T-helper 2 cell treated with Interferon-gamma antibody and Interleukin-4, amounts not matched to agents 5 μg/mL and 100 μg/mL, for 36 hours (primary cell): ENCODE results near the gene CCL13.

Experiments
- DNase-seq: peaks from one replicate; pipeline ENCODE4 v3.0.0; 2021; ENCODE audit warnings: low spot score
- H3K27ac Mint-ChIP-seq: one replicate; pipeline ENCODE4 v1.8.0; 2021; ENCODE audit warnings: mild to moderate bottlenecking, mixed read lengths
- H3K27me3 Mint-ChIP-seq: one replicate; pipeline ENCODE4 v1.8.0; 2021; ENCODE audit warnings: low read depth, mixed read lengths
- H3K36me3 Mint-ChIP-seq: one replicate; pipeline ENCODE4 v1.8.0; 2021; ENCODE audit warnings: low read depth, mixed read lengths
- H3K4me1 Mint-ChIP-seq: one replicate; pipeline ENCODE4 v1.8.0; 2021; ENCODE audit warnings: low read depth, mixed read lengths
- H3K4me3 Mint-ChIP-seq: one replicate; pipeline ENCODE4 v1.8.0; 2022; ENCODE audit warnings: mild to moderate bottlenecking, moderate library complexity, mixed read lengths
- H3K9me3 Mint-ChIP-seq: one replicate; pipeline ENCODE4 v1.8.0; 2021; ENCODE audit warnings: mixed read lengths

The CCL13 gene

GRCh38 chr17:34349751-34350150, 6.5 kb upstream of the CCL13 start:
- H3K27me3 Mint-ChIP-seq: peaks cover 45% of the 10 kb centered on the region
- H3K27ac Mint-ChIP-seq: no peak overlapping the region
- no peaks in the 10 kb centered on the region for H3K9me3 Mint-ChIP-seq
- no peak overlapping the region for H3K4me3 Mint-ChIP-seq
- H3K4me1 Mint-ChIP-seq: no peaks in the 10 kb centered on the region
- no peaks in the 10 kb centered on the region for H3K36me3 Mint-ChIP-seq
- no peak for DNase-seq

GRCh38 chr17:34351096-34351495, 5.2 kb upstream of the CCL13 start:
- Mint-ChIP-seq H3K4me1 (no peaks in the 10 kb centered on the region), H3K27ac (no peak overlapping the region), H3K36me3 (no peaks in the 10 kb centered on the region), H3K27me3 (peaks cover 46% of the 10 kb centered on the region), H3K4me3 (no peak overlapping the region), H3K9me3 (no peaks in the 10 kb centered on the region)
- no peak for DNase-seq

- Mint-ChIP-seq H3K4me3 (no peak overlapping the region), H3K27ac (no peak overlapping the region), H3K4me1 (no peaks in the 10 kb centered on the region), H3K9me3 (no peaks in the 10 kb centered on the region), H3K36me3 (no peaks in the 10 kb centered on the region), H3K27me3 (peaks cover 45% of the 10 kb centered on the region)
- no peak for DNase-seq
Observed at GRCh38 chr17:34352191-34352590, 4.1 kb upstream of the CCL13 start.

GRCh38 chr17:34354637-34355036, 1.6 kb upstream of the CCL13 start:
- H3K36me3 Mint-ChIP-seq: no peaks in the 10 kb centered on the region
- H3K4me3 Mint-ChIP-seq: no peak overlapping the region
- no peaks in the 10 kb centered on the region for H3K9me3 Mint-ChIP-seq
- no peak for DNase-seq
- no peak overlapping the region for H3K27ac Mint-ChIP-seq
- peaks cover 53% of the 10 kb centered on the region for H3K27me3 Mint-ChIP-seq
- no peaks in the 10 kb centered on the region for H3K4me1 Mint-ChIP-seq

GRCh38 chr17:34357398-34357797, 1.1 kb downstream of the CCL13 start:
- H3K9me3 Mint-ChIP-seq: no peaks in the 10 kb centered on the region

GRCh38 chr17:34358631-34359030, 2.4 kb downstream of the CCL13 start:
- no peaks in the 10 kb centered on the region for H3K9me3 Mint-ChIP-seq
- no peaks in the 10 kb centered on the region for H3K36me3 Mint-ChIP-seq
- H3K4me3 Mint-ChIP-seq: no peak overlapping the region
- DNase-seq: no peak
- H3K27me3 Mint-ChIP-seq: peaks cover 35% of the 10 kb centered on the region
- peaks cover 21% of the 10 kb centered on the region for H3K4me1 Mint-ChIP-seq
- H3K27ac Mint-ChIP-seq: no peak overlapping the region

More at GRCh38 chr17:34357398-34357797, 1.1 kb downstream of the CCL13 start:
- H3K27me3 Mint-ChIP-seq: peaks cover 45% of the 10 kb centered on the region
- peaks cover 13% of the 10 kb centered on the region for H3K4me1 Mint-ChIP-seq
- H3K36me3 Mint-ChIP-seq: no peaks in the 10 kb centered on the region
- DNase-seq: no peak
- no peak overlapping the region for H3K27ac Mint-ChIP-seq
- no peak overlapping the region for H3K4me3 Mint-ChIP-seq

- Mint-ChIP-seq H3K36me3 (no peaks in the 10 kb centered on the region), H3K9me3 (no peaks in the 10 kb centered on the region), H3K27ac (no peak overlapping the region), H3K27me3 (peaks cover 22% of the 10 kb centered on the region), H3K4me3 (no peak overlapping the region), H3K4me1 (peaks cover 37% of the 10 kb centered on the region)
- no peak for DNase-seq
Observed at GRCh38 chr17:34360601-34361270, 4.5 kb downstream of the CCL13 start.

GRCh38 chr17:34361478-34362061, 5.3 kb downstream of the CCL13 start:
- H3K36me3 Mint-ChIP-seq: no peaks in the 10 kb centered on the region
- H3K27me3 Mint-ChIP-seq: peaks cover 22% of the 10 kb centered on the region
- H3K27ac Mint-ChIP-seq: peak overlapping the region; percentile 29
- peak; percentile 73 for DNase-seq
- peaks cover 43% of the 10 kb centered on the region for H3K4me1 Mint-ChIP-seq
- no peak overlapping the region for H3K4me3 Mint-ChIP-seq
- no peaks in the 10 kb centered on the region for H3K9me3 Mint-ChIP-seq

GRCh38 chr17:34363183-34363661, 6.9 kb downstream of the CCL13 start, which contains the start of gene CCL1:
CCL1 (minus strand) TSS chr17:34363233; CDS start chr17:34363161, 72 bp downstream.
- Mint-ChIP-seq H3K36me3 (no peaks in the 10 kb centered on the region), H3K27ac (peak within 1 kb of the TSS; percentile 4), H3K27me3 (peaks cover 16% of the 10 kb centered on the region), H3K4me1 (peaks cover 54% of the 10 kb centered on the region), H3K9me3 (no peaks in the 10 kb centered on the region), H3K4me3 (peak within 1 kb of the TSS; percentile 21)
- peak; percentile 5 for DNase-seq

GRCh38 chr17:34364751-34365150, 8.5 kb downstream of the CCL13 start:
- Mint-ChIP-seq H3K36me3 (no peaks in the 10 kb centered on the region), H3K4me1 (peaks cover 56% of the 10 kb centered on the region), H3K27me3 (peaks cover 6% of the 10 kb centered on the region), H3K27ac (no peak overlapping the region), H3K4me3 (no peak overlapping the region), H3K9me3 (no peaks in the 10 kb centered on the region)
- DNase-seq: peak; percentile 2

GRCh38 chr17:34365340-34365739, 9.1 kb downstream of the CCL13 start:
- H3K4me1 Mint-ChIP-seq: peaks cover 58% of the 10 kb centered on the region
- peak; percentile 6 for DNase-seq
- peak overlapping the region; percentile 70 for H3K27ac Mint-ChIP-seq
- H3K9me3 Mint-ChIP-seq: no peaks in the 10 kb centered on the region
- H3K27me3 Mint-ChIP-seq: peaks cover 4% of the 10 kb centered on the region
- H3K4me3 Mint-ChIP-seq: peak overlapping the region; percentile 61
- no peaks in the 10 kb centered on the region for H3K36me3 Mint-ChIP-seq

GRCh38 chr17:34366010-34366409, 9.7 kb downstream of the CCL13 start:
- Mint-ChIP-seq H3K9me3 (no peaks in the 10 kb centered on the region), H3K4me1 (peaks cover 60% of the 10 kb centered on the region), H3K36me3 (no peaks in the 10 kb centered on the region), H3K27ac (no peak overlapping the region), H3K27me3 (peaks cover 4% of the 10 kb centered on the region), H3K4me3 (peak overlapping the region; percentile 28)
- peak; percentile 4 for DNase-seq

- H3K27ac Mint-ChIP-seq: peak overlapping the region; percentile 17
- H3K4me3 Mint-ChIP-seq: peak overlapping the region; percentile 28
- H3K36me3 Mint-ChIP-seq: no peaks in the 10 kb centered on the region
- peak; percentile 1 for DNase-seq
- peaks cover 4% of the 10 kb centered on the region for H3K27me3 Mint-ChIP-seq
- no peaks in the 10 kb centered on the region for H3K9me3 Mint-ChIP-seq
- H3K4me1 Mint-ChIP-seq: peaks cover 61% of the 10 kb centered on the region
Observed at GRCh38 chr17:34366529-34367107, 10.3 kb downstream of the CCL13 start.

GRCh38 chr17:34367486-34368195, 11.4 kb downstream of the CCL13 start:
- Mint-ChIP-seq H3K4me3 (no peak overlapping the region), H3K4me1 (peaks cover 58% of the 10 kb centered on the region), H3K27ac (no peak overlapping the region), H3K9me3 (no peaks in the 10 kb centered on the region), H3K27me3 (no peaks in the 10 kb centered on the region), H3K36me3 (no peaks in the 10 kb centered on the region)
- peak; percentile 3 for DNase-seq
